ENCODE measurements around the gene GHDC. TPM values are rescaled to one million over a fixed set of nuclear protein-coding genes. Genes with fewer than 3 reads are reported as not detected.
A peak's percentile ranks its signal among the peaks of the same experiment; 100 is the strongest.
"Not testable (repeated sequence)": the region's sequence is repeated elsewhere in the genome, so short reads cannot be mapped to it uniquely, and the experiment has no call there.

The GHDC gene
- total RNA-seq, 2 donors from 2014 or later, result 45.8 to 56.1 TPM

DNA sequence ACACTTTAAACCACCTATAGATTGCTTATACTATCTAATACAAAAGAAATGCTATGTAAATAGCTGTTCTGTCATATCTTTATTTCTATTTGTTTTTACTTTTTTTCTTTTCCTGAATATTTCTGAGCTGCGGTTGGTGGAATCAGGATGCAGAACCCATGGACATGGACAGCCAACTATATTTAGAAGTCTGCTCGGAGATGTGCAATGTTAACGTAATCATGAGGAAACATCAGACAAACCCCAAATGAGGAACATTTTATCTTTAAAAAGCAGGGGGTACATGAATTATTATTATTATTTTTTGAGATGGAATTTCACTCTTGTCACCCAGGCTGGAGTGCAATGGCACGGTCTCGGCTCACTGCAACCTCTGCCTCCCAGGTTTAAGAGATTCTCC lies 31.4 kb upstream of the GHDC start:
- ATAC-seq (ENCODE audit: insufficient number of reproducible peaks, low FRiP score, low read depth) (no peak), DNase-seq (ENCODE audit: low spot score) (no peak)
- TF ChIP-seq, protein P1, sequence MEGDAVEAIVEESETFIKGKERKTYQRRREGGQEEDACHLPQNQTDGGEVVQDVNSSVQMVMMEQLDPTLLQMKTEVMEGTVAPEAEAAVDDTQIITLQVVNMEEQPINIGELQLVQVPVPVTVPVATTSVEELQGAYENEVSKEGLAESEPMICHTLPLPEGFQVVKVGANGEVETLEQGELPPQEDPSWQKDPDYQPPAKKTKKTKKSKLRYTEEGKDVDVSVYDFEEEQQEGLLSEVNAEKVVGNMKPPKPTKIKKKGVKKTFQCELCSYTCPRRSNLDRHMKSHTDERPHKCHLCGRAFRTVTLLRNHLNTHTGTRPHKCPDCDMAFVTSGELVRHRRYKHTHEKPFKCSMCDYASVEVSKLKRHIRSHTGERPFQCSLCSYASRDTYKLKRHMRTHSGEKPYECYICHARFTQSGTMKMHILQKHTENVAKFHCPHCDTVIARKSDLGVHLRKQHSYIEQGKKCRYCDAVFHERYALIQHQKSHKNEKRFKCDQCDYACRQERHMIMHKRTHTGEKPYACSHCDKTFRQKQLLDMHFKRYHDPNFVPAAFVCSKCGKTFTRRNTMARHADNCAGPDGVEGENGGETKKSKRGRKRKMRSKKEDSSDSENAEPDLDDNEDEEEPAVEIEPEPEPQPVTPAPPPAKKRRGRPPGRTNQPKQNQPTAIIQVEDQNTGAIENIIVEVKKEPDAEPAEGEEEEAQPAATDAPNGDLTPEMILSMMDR (IDR thresholded peaks at IDR 0.05), result no peak
- Histone ChIP-seq H3K27ac (no peak overlapping the region), H3K4me1 (ENCODE audit: control insufficient read depth in 1 of 2, low read depth in 2 of 2) (peaks cover 8 to 13% of the 10 kb centered on the region in 2 donors), H3K4me3 (no peak overlapping the region), H3K9me3 (no peaks in the 10 kb centered on the region), H3K27me3 (replicated peaks; ENCODE audit: insufficient read depth) (no peaks in the 10 kb centered on the region), H3K36me3 (peaks cover 21% of the 10 kb centered on the region)

DNA sequence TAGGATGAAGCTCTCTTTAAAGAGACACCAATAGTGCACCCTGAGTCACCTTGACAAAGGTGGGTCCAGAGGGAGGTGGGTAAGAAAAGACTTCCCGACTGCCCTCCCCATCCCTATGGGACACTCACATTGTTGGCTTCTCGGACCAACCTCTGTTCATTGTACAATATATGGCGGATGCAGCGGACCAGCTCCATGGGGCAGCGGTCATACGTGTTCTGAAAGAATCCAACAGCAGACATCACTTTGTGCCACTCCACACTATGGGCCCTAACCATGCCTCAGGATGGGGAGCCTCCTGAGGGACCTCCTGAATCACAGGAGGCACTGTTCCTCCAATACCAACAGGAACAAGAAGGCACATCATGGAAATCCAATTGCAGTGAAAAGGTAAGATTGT lies 30.4 kb upstream of the GHDC start:
- Histone ChIP-seq H3K4me3 (no peak overlapping the region), H3K36me3 (peaks cover 21% of the 10 kb centered on the region), H3K9me3 (no peaks in the 10 kb centered on the region), H3K27me3 (replicated peaks; ENCODE audit: insufficient read depth) (no peaks in the 10 kb centered on the region), H3K27ac (no peak overlapping the region), H3K4me1 (ENCODE audit: control insufficient read depth in 1 of 2, low read depth in 2 of 2) (peaks cover 8 to 13% of the 10 kb centered on the region in 2 donors)
- DNase-seq (ENCODE audit: low spot score) (no peak), ATAC-seq (ENCODE audit: insufficient number of reproducible peaks, low FRiP score, low read depth) (no peak)
- TF ChIP-seq, protein P1 (IDR thresholded peaks at IDR 0.05), result no peak

DNA sequence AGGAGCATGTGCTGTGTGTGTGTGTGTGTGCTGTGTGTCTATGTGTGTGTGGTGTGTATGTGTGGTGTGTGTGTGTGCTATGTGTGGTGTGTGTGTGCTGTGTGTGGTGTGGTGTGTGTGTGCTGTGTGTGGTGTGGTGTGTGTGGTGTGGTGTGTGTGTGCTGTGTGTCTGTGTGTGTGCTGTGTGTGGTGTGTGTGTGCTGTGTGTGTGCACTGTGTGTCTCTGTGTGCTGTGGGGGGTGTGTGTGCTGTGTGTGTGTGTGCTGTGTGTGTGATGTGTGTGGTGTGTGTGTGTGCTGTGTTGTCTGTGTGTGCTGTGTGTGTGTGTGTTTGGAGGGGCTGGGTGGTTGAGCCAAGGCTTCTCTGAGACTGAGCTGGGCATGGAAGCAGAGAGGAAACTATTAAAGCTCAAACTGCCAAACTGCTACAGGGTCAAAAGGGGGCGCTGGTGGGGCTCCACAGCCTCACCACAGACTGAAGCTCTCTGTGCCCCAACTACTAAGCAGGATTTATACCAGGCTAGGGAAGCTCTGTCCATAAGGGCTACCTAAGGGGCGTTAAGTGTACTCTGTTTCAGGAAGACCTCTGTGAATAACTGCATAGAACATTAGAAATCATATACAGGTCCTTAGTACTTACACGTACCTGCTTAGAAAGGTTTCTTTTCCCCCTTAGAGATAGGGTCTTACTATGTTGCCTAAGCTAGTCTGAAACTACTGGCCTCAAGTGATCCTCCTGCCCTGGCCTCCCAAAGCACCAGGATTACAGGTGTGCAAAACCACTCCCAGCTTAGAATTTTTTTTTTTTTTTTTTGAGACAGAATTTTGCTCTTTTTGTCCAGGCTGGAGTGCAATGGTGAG lies 27.8 kb upstream of the GHDC start:
- peak; percentile 51 for ATAC-seq (ENCODE audit: insufficient number of reproducible peaks, low FRiP score, low read depth)
- peaks cover 35% of the 10 kb centered on the region for H3K36me3 ChIP-seq
- no peaks in the 10 kb centered on the region for H3K4me1 ChIP-seq (ENCODE audit: control insufficient read depth in 1 of 2, low read depth in 2 of 2)
- no peak for DNase-seq (ENCODE audit: low spot score)
- no peak overlapping the region for H3K4me3 ChIP-seq
- H3K27me3 ChIP-seq (replicated peaks; ENCODE audit: insufficient read depth), result no peaks in the 10 kb centered on the region
- H3K9me3 ChIP-seq, result no peaks in the 10 kb centered on the region
- H3K27ac ChIP-seq, result no peak overlapping the region
- TF ChIP-seq, protein P1 (IDR thresholded peaks at IDR 0.05), result no peak

DNA sequence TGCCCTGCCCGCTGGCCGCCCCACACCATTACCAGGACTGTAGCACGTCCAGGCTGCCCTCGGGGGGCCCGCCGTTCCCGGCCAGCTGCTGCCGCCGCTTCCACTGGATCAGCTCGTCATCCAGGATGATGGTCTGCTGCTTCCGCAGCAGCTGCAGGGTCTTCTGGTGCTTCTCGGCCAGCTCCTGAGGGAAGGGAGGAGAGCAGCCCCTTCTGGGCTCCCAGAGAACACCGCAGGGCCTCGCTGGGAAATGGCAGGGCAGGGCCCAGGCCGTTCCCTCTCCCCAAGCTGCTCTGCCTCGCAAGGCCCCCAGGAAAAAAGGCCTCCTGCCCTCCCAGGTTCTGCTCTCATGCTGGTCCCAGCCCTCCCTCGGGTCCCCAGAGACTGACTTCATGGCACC lies 25.0 kb upstream of the GHDC start:
- not testable (repeated sequence) for H3K4me1 ChIP-seq (ENCODE audit: control insufficient read depth in 1 of 2, low read depth in 2 of 2); H3K9me3 ChIP-seq; H3K27ac ChIP-seq; H3K27me3 ChIP-seq (replicated peaks; ENCODE audit: insufficient read depth); H3K4me3 ChIP-seq; DNase-seq (ENCODE audit: low spot score); ATAC-seq (ENCODE audit: insufficient number of reproducible peaks, low FRiP score, low read depth)
- H3K36me3 ChIP-seq, result peaks cover 42% of the 10 kb centered on the region

DNA sequence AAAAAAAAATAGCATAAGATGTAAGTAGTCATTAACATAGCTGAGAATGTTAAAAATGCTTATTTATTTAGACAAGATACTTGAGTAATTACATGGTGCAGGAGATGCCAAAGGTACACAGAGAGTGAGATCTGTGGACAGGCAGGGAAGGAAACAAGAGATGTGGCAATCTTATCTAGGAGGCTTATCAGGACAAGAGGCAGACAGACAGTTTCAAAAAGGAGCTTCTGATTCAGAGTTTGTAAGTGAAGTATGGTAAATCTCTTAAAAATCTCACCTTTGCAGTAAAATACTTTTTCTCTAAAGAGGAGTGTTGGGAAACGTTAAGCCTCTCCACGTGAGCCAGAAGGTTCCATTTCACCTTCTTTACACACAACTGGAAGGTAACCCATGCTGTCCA lies 19.9 kb upstream of the GHDC start:
- H3K27me3 ChIP-seq (replicated peaks; ENCODE audit: insufficient read depth), result no peaks in the 10 kb centered on the region
- DNase-seq (ENCODE audit: low spot score), result no peak
- H3K4me3 ChIP-seq, result no peak overlapping the region
- H3K36me3 ChIP-seq, result peaks cover 49% of the 10 kb centered on the region
- no peaks in the 10 kb centered on the region for H3K9me3 ChIP-seq
- H3K27ac ChIP-seq, result no peak overlapping the region
- TF ChIP-seq, protein P1 (IDR thresholded peaks at IDR 0.05), result no peak
- H3K4me1 ChIP-seq (ENCODE audit: control insufficient read depth in 1 of 2, low read depth in 2 of 2), result no peaks in the 10 kb centered on the region
- no peak for ATAC-seq (ENCODE audit: insufficient number of reproducible peaks, low FRiP score, low read depth)

Data from thoracic aorta (tissue), 2 donors.